Activated CD4-positive, alpha-beta T cell treated with anti-CD3 and anti-CD28 coated beads, Interleukin-2, Interleukin-6, amounts not matched to agents 100 ng/mL and 50 ng/mL, durations not matched to agents 16 hours and 8 hours (primary cell): ENCODE data around the gene NBPF14.
A peak's percentile ranks its signal among the peaks of the same experiment; 100 is the strongest.
"Not testable (repeated sequence)": the region's sequence is repeated elsewhere in the genome, so short reads cannot be mapped to it uniquely, and the experiment has no call there.

Experiments used
- DNase-seq: peaks from one replicate; pipeline ENCODE4 v3.0.0-alpha.2; 2020

The NBPF14 gene, protein sequence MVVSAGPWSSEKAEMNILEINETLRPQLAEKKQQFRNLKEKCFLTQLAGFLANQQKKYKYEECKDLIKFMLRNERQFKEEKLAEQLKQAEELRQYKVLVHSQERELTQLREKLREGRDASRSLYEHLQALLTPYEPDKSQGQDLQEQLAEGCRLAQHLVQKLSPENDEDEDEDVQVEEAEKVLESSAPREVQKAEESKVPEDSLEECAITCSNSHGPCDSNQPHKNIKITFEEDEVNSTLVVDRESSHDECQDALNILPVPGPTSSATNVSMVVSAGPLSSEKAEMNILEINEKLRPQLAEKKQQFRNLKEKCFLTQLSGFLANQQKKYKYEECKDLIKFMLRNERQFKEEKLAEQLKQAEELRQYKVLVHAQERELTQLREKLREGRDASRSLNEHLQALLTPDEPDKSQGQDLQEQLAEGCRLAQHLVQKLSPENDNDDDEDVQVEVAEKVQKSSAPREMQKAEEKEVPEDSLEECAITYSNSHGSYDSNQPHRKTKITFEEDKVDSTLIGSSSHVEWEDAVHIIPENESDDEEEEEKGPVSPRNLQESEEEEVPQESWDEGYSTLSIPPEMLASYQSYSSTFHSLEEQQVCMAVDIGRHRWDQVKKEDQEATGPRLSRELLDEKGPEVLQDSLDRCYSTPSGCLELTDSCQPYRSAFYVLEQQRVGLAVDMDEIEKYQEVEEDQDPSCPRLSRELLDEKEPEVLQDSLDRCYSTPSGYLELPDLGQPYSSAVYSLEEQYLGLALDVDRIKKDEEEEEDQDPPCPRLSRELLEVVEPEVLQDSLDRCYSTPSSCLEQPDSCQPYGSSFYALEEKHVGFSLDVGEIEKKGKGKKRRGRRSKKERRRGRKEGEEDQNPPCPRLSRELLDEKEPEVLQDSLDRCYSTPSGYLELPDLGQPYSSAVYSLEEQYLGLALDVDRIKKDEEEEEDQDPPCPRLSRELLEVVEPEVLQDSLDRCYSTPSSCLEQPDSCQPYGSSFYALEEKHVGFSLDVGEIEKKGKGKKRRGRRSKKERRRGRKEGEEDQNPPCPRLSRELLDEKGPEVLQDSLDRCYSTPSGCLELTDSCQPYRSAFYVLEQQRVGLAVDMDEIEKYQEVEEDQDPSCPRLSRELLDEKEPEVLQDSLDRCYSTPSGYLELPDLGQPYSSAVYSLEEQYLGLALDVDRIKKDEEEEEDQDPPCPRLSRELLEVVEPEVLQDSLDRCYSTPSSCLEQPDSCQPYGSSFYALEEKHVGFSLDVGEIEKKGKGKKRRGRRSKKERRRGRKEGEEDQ (N-terminal part only)

DNA sequence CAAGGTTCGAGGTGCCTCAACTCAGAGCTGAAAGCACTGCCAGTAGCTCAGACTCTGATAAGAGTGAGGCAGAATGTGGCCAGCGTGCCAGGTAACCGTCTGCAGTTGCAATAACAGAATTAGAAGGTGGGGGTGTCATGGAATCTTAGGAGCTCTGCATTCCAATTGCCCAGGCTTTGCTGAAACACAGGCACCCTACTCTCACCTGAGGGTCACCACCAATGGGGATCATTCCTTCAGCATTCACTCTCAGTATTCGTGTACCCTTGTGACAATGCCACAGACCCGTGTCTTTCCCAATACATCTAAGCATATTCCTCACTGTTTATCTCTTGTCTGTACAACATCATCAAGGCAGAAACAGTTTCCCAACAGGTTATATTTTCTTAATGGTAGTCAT, at the start of gene NBPF14:
NBPF14 (minus strand) TSS at position 101 of the 400 bp plus-strand sequence. CDS start 294 bp downstream, outside the sequence.
- not testable (repeated sequence) for DNase-seq

DNA sequence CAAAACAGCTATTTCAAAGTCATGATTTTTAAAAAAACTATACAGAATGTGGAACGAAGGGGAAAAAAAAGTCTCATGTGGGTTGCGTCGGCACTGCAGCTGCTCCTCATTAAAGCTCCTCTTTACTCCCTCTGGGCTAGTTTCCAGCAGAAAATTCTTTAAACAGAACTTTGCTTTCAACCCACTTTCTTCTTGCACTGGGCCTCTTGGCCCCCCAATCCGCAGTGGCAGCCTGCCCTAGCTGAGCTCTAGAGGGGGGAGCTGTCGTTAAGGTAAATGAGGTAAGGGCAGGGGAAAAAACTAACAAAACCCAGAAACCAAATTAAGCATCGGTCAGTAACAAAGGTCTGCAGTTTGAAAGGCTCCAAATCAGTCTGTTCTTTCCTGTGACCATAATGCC, 29.6 kb upstream of the NBPF14 start:
- not testable (repeated sequence) for DNase-seq

DNA sequence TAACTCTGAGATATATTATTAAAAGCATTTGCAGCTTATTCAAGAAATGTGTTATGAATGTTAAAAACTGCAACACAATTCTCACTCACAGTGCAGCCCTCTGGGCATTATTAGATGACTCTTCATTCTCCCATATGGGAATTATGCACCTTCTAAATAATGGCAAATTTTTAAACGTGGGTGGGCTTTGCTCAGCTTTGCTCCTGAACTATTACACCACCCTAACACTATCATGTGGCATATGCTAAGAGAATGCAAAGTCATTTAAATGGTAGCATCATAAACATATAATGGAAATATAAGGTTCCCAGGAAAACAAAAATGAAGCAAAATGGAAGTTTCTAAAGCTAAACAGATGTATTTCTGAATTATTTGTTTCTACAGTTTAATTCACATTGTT, 22.4 kb upstream of the NBPF14 start:
- DNase-seq = not testable (repeated sequence)

DNA sequence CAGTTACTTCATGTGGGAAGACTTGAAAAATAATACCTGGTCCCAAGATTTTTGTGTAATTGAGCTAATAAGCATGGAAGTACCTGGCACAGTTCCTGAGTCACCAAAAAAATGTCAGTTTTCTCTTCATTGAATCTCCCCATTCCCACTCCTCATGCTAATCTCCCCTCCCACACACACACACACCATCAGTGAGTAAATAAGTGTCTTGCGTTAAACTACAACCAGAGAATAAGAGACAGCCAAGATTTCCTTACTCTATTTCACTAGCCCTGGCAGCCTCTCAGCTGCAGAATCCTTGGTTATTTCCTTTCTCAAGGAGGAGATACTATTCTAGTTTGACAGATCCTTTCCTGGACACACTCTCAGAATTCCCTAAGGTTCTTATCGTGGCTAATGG, 9.5 kb upstream of the NBPF14 start:
- not testable (repeated sequence) for DNase-seq

DNA sequence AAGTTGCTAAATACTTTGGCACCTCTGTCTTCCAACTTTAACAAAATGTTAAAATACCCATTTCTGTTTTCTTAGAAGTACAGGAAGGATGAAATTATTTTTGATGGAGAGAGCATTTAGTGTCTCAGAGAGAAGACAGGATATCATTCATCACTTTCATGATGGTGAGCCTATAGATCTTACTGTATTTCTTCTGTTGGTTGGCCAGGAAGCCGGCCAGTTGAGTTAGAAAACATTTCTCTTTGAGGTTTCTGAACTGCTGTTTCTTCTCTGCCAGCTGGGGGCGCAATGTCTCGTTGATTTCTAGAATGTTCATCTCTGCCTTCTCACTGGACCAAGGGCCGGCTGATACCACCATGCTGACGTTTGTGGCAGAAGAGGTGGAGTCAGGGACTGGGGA, 451 bp downstream of the NBPF14 start:
- not testable (repeated sequence) for DNase-seq

DNA sequence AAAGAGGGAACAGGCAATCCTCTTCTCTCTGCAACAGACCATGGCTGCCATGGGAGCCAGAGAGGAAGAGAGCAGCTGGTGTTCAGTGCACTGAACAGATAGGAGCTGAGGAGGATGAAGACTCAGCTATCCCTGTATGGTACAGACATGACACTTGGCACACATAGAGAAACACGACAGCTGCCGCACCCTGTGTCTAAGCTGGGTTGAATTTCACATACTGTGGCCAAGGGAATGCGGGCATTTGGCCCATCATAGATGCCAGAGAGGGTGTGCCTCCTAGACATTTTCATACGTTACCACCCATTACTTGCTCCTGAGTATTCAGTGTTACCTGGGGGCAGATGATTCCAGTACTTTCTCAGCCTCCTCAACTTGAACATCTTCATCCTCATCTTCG, 4.7 kb downstream of the NBPF14 start:
- DNase-seq = not testable (repeated sequence)

DNA sequence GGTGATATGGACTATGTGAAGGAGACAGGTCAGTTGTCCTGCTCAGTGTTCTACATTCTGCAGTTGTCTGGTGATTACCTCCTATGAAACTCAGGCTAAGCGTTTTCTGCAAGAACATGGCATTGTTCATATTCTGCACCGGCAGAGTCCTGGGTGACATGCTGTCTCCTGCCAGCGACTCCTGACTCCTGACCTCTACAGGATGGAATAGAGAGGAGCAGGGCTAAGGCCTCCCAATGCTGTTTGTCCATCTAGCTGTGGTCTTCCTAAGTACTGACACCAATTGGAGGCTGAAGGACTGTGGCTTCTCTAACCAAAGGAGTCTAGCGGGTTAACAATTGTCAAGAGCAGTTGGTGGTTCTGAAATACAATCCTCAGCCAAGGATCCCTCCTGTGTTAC, 63.7 kb downstream of the NBPF14 start:
- not testable (repeated sequence) for DNase-seq

DNA sequence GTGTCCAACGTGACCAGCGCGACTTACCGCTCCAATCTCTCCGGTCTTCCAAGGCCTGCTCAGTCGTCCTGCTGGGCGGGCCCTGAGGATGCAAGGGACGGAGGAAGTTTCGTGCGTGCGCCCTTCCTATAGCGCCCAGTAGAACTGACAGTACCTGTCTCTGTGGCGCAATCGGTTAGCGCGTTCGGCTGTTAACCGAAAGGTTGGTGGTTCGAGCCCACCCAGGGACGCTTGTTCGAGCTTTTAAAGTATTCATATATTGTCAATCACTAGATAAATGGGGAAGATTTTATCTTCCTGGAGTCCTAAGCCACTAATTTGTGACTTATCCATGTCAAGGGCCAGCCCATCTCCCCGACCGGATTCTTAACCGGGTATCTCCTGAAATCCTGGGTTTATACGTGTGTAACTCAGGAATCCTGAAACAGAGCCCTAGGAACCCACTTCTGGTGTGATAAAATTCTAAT, 66.7 kb downstream of the NBPF14 start:
- DNase-seq = peak; percentile 80

DNA sequence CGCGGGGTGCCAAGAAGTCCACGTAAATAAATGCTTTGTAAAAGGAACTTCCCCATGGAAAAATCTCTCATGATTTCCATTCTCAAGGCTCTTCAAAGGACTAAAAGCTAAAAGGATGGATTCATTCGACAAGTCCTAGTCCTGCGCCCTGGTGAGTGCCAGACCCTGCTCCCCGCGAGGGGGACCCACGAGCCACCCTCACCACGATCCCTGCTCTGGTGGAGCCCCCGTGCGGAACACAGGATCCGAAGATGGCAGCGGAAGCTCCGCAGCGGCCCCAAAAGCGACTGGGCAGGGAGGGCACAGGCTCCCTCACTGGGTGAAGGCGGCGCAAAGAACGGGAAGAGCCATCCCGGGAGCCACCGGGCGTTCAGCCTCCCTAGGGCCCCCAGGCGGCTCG, 67.2 kb downstream of the NBPF14 start:
- not testable (repeated sequence) for DNase-seq

DNA sequence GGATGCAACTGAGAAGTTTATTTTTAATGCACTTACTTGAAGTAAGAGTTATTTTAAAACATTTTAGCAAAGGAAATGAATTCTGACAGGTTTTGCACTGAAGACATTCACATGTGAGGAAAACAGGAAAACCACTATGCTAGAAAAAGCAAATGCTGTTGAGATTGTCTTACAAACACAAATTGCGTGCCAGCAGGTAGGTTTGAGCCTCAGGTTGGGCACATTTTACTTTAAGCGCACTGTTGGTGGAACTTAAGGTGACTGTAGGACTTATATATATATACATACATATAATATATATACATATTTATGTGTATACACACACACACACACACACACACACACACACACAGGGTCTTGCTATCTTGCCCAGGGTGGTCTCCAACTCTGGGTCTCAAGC, 69.2 kb downstream of the NBPF14 start:
- not testable (repeated sequence) for DNase-seq

DNA sequence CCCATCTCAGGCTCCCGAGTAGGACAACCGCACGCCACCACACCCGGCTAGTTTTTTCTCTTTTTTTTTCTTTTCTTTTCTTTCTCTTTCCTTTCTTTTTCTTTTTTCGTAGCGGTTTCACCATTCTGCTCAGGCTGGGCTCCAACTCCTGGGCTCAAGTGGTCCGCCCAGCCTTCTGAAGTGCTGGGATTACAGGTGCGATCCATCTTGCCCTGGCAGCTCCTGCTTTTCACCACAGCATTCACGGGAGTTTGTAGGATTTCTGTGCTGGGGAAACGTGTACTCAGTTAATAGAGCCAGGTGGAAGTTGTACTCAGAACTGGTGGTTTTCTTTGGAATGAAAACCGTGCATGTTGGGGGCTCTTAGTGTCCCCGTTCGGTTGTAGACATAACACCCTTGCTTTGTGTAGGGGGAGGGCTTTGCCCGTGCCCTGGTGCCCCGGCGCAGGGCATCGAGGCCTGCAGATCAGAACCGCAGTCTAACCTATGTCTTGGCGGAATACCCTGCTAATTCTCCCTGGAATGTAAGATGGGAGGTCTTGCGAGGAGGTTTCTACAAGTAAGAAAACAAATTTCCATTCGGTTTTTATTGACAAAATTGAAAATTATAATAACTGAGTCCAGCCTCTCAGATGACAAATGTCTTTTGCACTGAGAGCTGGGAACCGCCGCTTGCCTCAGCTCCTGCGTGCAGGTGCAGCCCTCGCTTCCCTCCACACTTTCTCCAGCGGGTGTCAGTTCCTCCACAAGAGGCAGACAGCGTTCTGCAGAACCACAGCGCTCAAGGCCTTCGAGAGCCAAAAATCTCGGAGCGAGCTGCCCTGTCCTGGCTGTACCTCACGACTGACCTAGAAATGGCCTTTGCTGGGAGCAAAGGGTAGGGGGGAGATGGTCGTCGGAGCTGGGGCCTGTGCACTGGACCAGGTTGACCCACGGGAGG, 72.3 kb downstream of the NBPF14 start:
- peak; percentile 22 for DNase-seq

DNA sequence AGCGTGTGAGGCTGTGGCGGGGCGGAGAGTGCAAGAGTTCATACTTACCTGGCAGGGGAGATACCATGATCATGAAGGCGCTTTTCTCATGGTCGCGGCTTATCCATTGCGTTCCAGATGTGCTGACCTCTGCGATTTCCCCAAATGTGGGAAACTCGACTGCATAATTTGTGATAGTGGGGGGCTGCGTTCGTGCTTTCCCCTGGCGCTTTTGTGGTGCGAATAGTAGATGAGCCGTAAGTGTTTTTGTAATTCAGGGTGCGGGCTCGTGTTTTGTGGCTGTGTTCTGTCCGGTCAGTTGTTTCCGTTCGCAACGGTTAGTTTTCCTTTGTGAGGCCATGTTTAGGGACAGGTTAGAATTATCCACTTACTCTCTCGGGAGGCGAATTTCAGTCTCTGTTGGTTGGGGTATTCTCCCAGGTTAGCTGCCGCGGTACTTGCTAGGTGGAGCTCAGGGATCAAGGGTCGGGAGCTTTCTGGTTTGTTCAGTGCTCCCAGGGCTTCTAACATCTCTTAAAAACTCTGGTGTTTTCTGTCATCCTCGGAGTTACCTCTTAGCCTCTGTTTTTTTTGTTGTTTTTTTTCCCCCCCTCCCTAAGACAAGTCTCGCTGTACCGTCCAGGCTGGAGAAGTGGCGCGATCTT, 73.1 kb downstream of the NBPF14 start:
- peak; percentile 97 for DNase-seq

DNA sequence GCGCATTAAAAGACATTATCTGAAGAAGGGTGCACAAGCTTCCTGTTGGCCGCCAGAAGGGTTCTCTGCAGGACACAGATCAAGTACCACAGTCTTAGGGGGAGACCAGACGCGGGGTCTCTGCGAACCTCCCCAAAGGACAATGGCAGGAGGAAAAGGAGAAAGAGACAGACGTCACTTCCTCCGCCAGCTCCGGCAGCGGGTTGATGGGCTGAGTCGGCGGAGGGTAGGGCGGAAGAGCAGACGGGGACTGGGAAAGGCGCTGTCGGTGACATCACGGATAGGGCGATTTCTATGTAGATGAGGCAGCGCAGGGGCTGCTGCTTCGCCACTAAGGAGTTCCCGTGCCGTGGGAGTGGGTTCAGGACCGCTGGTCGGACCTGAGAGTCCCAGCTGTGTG, 73.7 kb downstream of the NBPF14 start:
- DNase-seq = peak; percentile 93

DNA sequence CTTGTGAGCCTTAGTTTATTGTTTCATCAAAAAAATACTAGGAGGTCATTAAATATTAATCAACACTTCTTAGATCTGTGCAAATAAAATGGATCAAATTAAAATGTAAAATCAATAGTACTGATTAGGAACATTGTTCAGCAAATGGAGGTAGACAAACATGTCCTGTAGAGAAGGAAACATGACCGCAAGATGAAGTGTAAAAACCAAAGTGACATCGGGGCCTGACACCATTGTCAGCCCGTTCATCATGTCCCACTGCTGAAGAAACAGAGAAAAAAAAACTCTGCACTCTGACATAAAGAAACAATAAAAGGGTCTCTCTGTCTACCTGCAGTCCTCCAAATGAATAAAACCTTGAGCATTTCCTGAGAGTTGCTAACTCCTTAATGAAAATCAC, 81.5 kb downstream of the NBPF14 start:
- not testable (repeated sequence) for DNase-seq

DNA sequence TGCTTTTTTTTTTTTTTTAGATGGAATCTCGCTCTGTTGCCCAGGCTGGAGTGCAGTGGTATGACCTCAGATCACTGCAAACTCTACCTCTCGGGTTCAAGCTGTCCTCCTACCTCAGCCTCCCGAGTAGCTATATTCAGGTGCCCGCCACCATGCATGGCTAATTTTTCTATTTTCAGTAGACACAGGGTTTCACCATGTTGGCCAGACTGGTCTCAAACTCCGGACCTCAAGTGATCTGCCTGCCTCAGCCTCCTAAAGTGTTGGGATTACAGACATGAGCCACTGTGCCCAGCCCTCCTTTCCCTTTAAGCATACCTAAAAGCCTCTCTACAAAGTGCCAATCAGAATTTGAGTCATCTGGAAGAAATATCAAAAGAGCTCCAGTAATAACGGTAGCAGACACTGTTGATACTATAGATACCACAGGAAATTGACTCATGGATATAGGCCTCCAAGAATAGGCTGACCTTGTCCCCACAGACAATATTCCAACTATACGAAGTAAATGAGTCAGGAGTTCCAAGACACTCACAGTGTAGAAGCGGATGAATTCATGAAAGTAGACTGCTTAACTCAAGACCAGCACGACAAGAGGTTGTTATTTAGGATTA, 83.1 kb downstream of the NBPF14 start:
- peak; percentile 80 for DNase-seq

DNA sequence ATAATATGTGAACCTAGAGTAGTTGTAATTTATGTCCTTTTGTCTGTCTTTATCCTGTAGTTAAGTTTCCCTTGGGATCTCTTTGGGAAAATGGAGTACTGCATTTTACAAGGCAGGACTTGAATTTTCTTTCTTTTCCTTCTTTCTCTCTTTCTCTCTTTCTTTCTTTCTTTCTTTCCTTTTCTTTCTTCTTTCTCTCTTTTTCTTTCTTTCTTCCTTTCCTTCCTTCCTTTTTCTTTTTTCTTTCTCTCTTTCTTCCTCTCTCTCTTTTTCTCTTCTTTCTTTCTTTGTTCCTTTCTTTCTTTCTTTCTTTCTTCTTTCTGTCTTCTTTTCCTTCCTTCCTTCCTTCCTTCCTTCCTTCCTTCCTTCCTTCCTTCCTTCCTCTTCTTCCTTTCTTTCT, 101.9 kb downstream of the NBPF14 start:
- DNase-seq = not testable (repeated sequence)

DNA sequence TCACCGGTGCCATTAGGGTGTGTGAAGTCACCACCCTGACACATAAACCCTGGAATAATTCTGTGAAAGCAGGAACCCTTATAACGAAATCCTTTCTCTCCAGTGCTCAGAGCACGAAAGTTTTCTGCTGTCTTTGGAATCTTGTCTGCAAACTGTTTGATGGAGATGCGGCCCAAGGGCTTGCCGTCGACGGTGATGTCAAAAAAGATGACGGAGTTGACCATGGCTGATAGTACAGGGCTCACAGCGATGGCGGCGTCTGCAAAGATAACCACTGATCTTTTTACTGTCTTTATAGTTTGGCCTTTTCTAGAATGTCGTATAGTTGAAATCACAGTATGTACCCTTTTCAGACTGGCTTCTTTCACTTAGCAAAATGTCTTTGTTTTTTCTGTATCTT, 112.8 kb downstream of the NBPF14 start, which contains the start of gene PPIAL4G:
PPIAL4G (minus strand) TSS at position 274 of the 400 bp plus-strand sequence; CDS start at position 224, 50 bp downstream.
- not testable (repeated sequence) for DNase-seq
